ENCODE data around the gene ADAMTS14.
"Not testable (repeated sequence)": the region's sequence is repeated elsewhere in the genome, so short reads cannot be mapped to it uniquely, and the experiment has no call there.

The ADAMTS14 gene

GRCh38 chr10:70672165-70673042 is at the start of gene ADAMTS14:
Gene ADAMTS14, plus strand, starts transcription at chr10:70672506. Its CDS starts 297 bp downstream, at chr10:70672803.
- no peak for DNase-seq (ENCODE audit: low read depth)

- no peak for DNase-seq (ENCODE audit: low read depth)
Observed at GRCh38 chr10:70622541-70622940, 49.8 kb upstream of the ADAMTS14 start.

- DNase-seq (ENCODE audit: low read depth), result no peak
Observed at GRCh38 chr10:70622981-70623844, 49.1 kb upstream of the ADAMTS14 start.

GRCh38 chr10:70626056-70626455 is 46.2 kb upstream of the ADAMTS14 start:
- DNase-seq (ENCODE audit: low read depth), result no peak

- DNase-seq (ENCODE audit: low read depth), result no peak
Observed at GRCh38 chr10:70629338-70629737, 43.0 kb upstream of the ADAMTS14 start.

GRCh38 chr10:70631735-70632134 is 40.6 kb upstream of the ADAMTS14 start:
- DNase-seq (ENCODE audit: low read depth), result not testable (repeated sequence)

GRCh38 chr10:70634011-70634410 is 38.3 kb upstream of the ADAMTS14 start:
- DNase-seq (ENCODE audit: low read depth), result no peak

GRCh38 chr10:70634515-70634914 is 37.8 kb upstream of the ADAMTS14 start:
- DNase-seq (ENCODE audit: low read depth), result not testable (repeated sequence)

- not testable (repeated sequence) for DNase-seq (ENCODE audit: low read depth)
Observed at GRCh38 chr10:70639640-70640383, 32.5 kb upstream of the ADAMTS14 start.

GRCh38 chr10:70643272-70643671 is 29.0 kb upstream of the ADAMTS14 start:
- DNase-seq (ENCODE audit: low read depth), result not testable (repeated sequence)

GRCh38 chr10:70644959-70645358 is 27.3 kb upstream of the ADAMTS14 start:
- DNase-seq (ENCODE audit: low read depth), result not testable (repeated sequence)

- no peak for DNase-seq (ENCODE audit: low read depth)
Observed at GRCh38 chr10:70647086-70647485, 25.2 kb upstream of the ADAMTS14 start.

GRCh38 chr10:70648427-70648826 is 23.9 kb upstream of the ADAMTS14 start:
- no peak for DNase-seq (ENCODE audit: low read depth)

- DNase-seq (ENCODE audit: low read depth), result no peak
Observed at GRCh38 chr10:70649526-70649925, 22.8 kb upstream of the ADAMTS14 start.

GRCh38 chr10:70650104-70650503 is 22.2 kb upstream of the ADAMTS14 start:
- no peak for DNase-seq (ENCODE audit: low read depth)

GRCh38 chr10:70650718-70651117 is 21.6 kb upstream of the ADAMTS14 start:
- DNase-seq (ENCODE audit: low read depth), result no peak

- no peak for DNase-seq (ENCODE audit: low read depth)
Observed at GRCh38 chr10:70651661-70652060, 20.6 kb upstream of the ADAMTS14 start.

GRCh38 chr10:70652761-70653657 is 19.3 kb upstream of the ADAMTS14 start:
- DNase-seq (ENCODE audit: low read depth), result no peak

GRCh38 chr10:70655316-70655715 is 17.0 kb upstream of the ADAMTS14 start:
- no peak for DNase-seq (ENCODE audit: low read depth)

GRCh38 chr10:70656489-70656888 is 15.8 kb upstream of the ADAMTS14 start:
- DNase-seq (ENCODE audit: low read depth), result no peak

- DNase-seq (ENCODE audit: low read depth), result no peak
Observed at GRCh38 chr10:70657041-70657440, 15.3 kb upstream of the ADAMTS14 start.

All from activated T-helper 1 cell treated with Interleukin-2 at 50 U/mL for 16 hours (primary cell).